Chondrocyte (in vitro differentiated cells): ENCODE data around the gene BAG3. TPM values are rescaled to one million over a fixed set of nuclear protein-coding genes. Genes with fewer than 3 reads are reported as not detected.
"Not testable (repeated sequence)": the region's sequence is repeated elsewhere in the genome, so short reads cannot be mapped to it uniquely, and the experiment has no call there.

Experiments
- DNase-seq: peaks from one replicate; pipeline ENCODE4 v3.0.0; 2021; ENCODE audit warnings: mixed read lengths, low spot score
- H3K27ac Mint-ChIP-seq: one replicate; pipeline ENCODE4 v1.8.0; 2021; ENCODE audit warnings: mild to moderate bottlenecking, moderate library complexity, mixed read lengths; ENCODE audit not compliant: unreplicated experiment
- H3K27me3 Mint-ChIP-seq: 2 replicates; pipeline ENCODE4 v1.8.0; 2021; ENCODE audit warnings: low read depth, mixed read lengths
- H3K36me3 Mint-ChIP-seq: 2 replicates; pipeline ENCODE4 v1.8.0; 2021; ENCODE audit warnings: low read depth, mixed read lengths
- H3K4me1 Mint-ChIP-seq: 2 replicates; pipeline ENCODE4 v1.8.0; 2021; ENCODE audit warnings: low read depth, mild to moderate bottlenecking, mixed read lengths
- H3K4me3 Mint-ChIP-seq: one replicate; pipeline ENCODE4 v1.8.0; 2021; ENCODE audit warnings: mild to moderate bottlenecking, moderate library complexity, mixed read lengths; ENCODE audit not compliant: unreplicated experiment
- H3K9me3 Mint-ChIP-seq: 2 replicates; pipeline ENCODE4 v1.8.0; 2021; ENCODE audit warnings: low read depth, mixed read lengths
- total RNA-seq: library from RNA; stranded (reverse); gene quantifications from 3 replicates; pipeline ENCODE4 v1.2.1, GENCODE V29; 2021
- TF ChIP-seq, protein P1 (sequence below): fragments of 200-600 bp; sonication (generic); IDR thresholded peaks from 2 replicates; pipeline ENCODE4 v1.5.0; 2021; ENCODE audit warnings: antibody characterized with exemption, mild to moderate bottlenecking, moderate library complexity

BAG3 gene
- total RNA-seq, 1 donor from 2014 or later = 62.0 TPM

DNA sequence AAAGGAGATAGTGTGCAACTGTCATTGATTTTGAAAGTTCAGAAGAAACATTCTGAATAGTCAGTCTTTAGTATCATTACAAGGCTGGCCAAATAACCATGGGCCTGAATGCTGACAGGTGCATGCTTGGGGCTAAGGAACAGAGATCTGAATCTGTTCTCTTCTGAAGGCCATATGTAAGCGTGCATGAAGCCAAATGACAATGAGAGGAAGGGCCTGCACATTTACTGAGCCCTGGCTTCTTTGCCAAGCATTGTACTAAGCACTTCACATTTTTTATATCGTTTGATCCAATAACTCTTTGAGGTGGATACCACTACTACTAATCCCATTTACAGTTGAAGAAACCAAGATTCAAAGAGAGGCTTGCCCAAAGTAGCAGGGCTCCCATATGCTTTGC lies 32.0 kb upstream of the BAG3 start:
- Mint-ChIP-seq H3K27me3 (no peaks in the 10 kb centered on the region), H3K27ac (no peak overlapping the region), H3K4me1 (peaks cover 8% of the 10 kb centered on the region), H3K4me3 (no peak overlapping the region), H3K9me3 (no peaks in the 10 kb centered on the region), H3K36me3 (no peaks in the 10 kb centered on the region)
- DNase-seq = no peak
- TF ChIP-seq, protein P1, sequence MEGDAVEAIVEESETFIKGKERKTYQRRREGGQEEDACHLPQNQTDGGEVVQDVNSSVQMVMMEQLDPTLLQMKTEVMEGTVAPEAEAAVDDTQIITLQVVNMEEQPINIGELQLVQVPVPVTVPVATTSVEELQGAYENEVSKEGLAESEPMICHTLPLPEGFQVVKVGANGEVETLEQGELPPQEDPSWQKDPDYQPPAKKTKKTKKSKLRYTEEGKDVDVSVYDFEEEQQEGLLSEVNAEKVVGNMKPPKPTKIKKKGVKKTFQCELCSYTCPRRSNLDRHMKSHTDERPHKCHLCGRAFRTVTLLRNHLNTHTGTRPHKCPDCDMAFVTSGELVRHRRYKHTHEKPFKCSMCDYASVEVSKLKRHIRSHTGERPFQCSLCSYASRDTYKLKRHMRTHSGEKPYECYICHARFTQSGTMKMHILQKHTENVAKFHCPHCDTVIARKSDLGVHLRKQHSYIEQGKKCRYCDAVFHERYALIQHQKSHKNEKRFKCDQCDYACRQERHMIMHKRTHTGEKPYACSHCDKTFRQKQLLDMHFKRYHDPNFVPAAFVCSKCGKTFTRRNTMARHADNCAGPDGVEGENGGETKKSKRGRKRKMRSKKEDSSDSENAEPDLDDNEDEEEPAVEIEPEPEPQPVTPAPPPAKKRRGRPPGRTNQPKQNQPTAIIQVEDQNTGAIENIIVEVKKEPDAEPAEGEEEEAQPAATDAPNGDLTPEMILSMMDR = no peak

DNA sequence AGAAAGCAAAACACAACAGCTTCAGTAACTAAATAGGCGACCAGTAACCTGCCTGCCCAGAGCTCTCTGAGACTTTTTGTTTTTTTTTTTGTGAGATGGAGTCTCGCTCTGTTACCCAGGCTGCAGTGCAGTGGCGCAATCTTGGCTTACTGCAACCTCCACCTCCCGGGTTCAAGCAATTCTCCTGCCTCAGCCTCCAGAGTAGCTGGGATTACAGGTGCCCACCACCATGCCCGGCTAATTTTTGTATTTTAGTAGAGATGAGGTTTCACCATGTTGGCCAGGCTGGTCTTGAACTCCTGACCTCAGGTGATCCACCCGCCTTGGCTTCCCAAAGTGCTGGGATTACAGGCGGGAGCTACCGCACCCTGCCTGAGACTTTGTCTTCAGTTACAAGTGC lies 31.4 kb upstream of the BAG3 start:
- H3K27me3 Mint-ChIP-seq, H3K4me3 Mint-ChIP-seq, H3K9me3 Mint-ChIP-seq, H3K4me1 Mint-ChIP-seq, DNase-seq, H3K36me3 Mint-ChIP-seq: not testable (repeated sequence)
- H3K27ac Mint-ChIP-seq = peak overlapping the region; percentile 45

DNA sequence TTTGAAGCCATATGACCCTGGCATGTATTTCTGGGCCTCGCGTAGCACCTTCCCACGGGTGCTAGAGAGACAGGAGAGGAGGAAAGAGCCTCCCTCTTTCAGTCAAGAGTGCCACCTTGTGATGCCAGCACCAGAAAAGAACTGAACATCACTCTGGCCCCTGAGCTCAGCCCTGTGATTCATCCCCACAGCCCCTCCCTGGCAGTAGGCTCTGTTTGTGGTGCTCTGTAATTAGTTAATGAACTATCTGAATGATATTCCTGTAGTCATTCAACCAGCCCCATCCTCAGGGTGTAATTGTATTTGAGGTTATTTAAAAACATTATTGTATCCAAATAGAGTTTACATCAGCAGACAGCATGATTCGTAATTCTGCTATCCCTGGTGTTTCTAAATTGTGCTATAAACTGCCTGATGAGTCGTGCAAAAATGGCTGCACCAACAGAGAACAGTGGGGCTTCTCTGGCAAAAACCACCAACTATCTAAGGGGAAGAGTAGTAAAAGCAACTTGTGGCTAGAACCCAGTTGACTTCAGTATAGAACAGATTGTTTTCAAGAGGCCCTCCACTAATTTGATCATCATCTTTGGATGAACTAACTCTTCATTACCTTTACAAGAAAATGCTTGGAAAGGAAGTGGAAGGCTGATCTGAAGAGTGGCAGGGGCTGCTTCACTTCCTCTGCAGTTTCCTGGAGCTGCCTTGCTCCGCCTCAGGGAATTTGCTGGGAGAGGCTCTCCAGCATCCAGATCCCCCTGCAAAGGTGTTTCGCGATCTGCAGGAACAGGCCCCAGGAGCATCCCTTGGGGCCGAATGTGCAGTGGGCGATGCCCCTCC lies 30.7 kb upstream of the BAG3 start:
- peak overlapping the region; percentile 45 for H3K27ac Mint-ChIP-seq
- DNase-seq = peak; percentile 35
- H3K27me3 Mint-ChIP-seq = no peaks in the 10 kb centered on the region
- TF ChIP-seq, protein P1 = no peak
- H3K4me1 Mint-ChIP-seq = peaks cover 8% of the 10 kb centered on the region
- no peaks in the 10 kb centered on the region for H3K36me3 Mint-ChIP-seq
- H3K4me3 Mint-ChIP-seq = no peak overlapping the region
- no peaks in the 10 kb centered on the region for H3K9me3 Mint-ChIP-seq

DNA sequence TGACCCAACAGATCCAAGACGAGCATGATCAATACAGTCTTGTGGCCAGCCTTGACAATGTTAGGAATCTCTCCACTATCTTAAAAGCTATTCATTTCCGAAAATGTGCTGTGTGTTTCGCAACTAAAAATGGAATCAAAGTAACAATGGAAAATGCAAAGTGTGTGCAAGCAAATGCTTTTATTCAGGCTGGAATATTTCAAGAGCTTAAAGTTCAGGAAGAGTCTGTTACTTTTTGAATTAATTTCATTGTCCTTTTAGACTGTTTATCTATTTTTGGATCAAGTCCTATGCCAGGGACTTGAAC lies 30.1 kb upstream of the BAG3 start:
- TF ChIP-seq, protein P1 = no peak
- Mint-ChIP-seq H3K27me3 (no peaks in the 10 kb centered on the region), H3K9me3 (no peaks in the 10 kb centered on the region), H3K27ac (no peak overlapping the region), H3K36me3 (no peaks in the 10 kb centered on the region), H3K4me3 (no peak overlapping the region), H3K4me1 (peaks cover 8% of the 10 kb centered on the region)
- no peak for DNase-seq

DNA sequence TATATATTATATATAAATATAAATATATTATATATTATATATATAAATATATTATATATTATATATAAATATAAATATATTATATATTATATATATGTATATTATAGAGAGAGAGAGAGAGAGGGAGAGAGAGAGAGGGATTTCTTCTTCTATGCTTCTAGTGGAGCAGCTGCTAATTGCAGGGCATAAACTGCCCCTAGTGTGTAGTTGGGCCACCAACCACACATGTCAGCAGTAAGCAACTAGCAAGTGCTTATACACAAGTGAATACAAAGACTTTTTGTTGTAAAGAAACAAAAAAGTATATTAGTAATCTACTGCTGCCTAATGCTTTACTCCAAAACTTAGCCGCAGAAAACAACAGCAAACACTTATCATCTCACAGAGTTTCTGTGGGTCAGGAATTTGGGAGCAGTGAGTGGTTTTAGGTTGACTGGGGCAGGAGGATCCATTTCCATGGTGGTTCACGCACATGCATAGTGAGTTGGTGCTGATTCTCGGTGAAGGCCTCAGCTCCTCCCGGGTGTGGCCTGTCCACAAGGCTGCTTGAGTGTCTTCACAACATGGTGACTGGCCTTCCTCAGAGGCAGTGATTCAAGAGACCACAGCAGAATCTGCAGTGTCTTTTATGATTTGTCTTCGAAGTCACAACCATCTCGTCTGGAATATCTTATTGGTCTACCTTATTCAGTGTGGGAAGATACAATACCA lies 25.5 kb upstream of the BAG3 start:
- no peak overlapping the region for H3K27ac Mint-ChIP-seq
- no peaks in the 10 kb centered on the region for H3K9me3 Mint-ChIP-seq
- H3K4me1 Mint-ChIP-seq = no peaks in the 10 kb centered on the region
- no peak for DNase-seq
- TF ChIP-seq, protein P1 = no peak
- H3K36me3 Mint-ChIP-seq = no peaks in the 10 kb centered on the region
- H3K27me3 Mint-ChIP-seq = no peaks in the 10 kb centered on the region
- no peak overlapping the region for H3K4me3 Mint-ChIP-seq
